Left ventricle myocardium inferior (tissue), 1 donor: ENCODE results near the gene CEACAM3. TPM values are rescaled to one million over a fixed set of nuclear protein-coding genes. Genes with fewer than 3 reads are reported as not detected.
A peak's percentile ranks its signal among the peaks of the same experiment; 100 is the strongest.
"Not testable (repeated sequence)": the region's sequence is repeated elsewhere in the genome, so short reads cannot be mapped to it uniquely, and the experiment has no call there.

Experiments
- DNase-seq: peaks from one replicate; pipeline ENCODE4 v3.0.0-alpha.2; 2020
- H3K27ac ChIP-seq: fragments of 200-600 bp; replicated peaks from 2 replicates; pipeline ENCODE4 v1.8.0; 2021
- H3K27me3 ChIP-seq: fragments of 200-600 bp; 2 replicates; pipeline ENCODE4 v1.8.0; 2021; ENCODE audit warnings: low read depth
- H3K36me3 ChIP-seq: fragments of 200-600 bp; 2 replicates; pipeline ENCODE4 v1.8.0; 2021
- H3K4me1 ChIP-seq: fragments of 200-600 bp; 2 replicates; pipeline ENCODE4 v1.8.0; 2021
- H3K4me3 ChIP-seq: fragments of 200-600 bp; 2 replicates; pipeline ENCODE4 v1.8.0; 2021; ENCODE audit warnings: mild to moderate bottlenecking, moderate library complexity
- H3K9me3 ChIP-seq: fragments of 200-600 bp; replicated peaks from 2 replicates; pipeline ENCODE4 v1.8.0; 2021
- intact Hi-C: fragments of 100-400 bp; cut with micrococcal nuclease; formaldehyde crosslinking; loops from one replicate; pipeline ENCODE4 v1.11.0; 2022
- long read RNA-seq: library from polyadenylated mRNA; unstranded; transcript quantifications from one replicate; pipeline ENCODE4 v2.0.0, GENCODE V29; 2021
- total RNA-seq: library from RNA; stranded (reverse); fragmentation: NEBNext Ultra II Directional; extraction: Animal tissue kit (Norgen Biotek cat#: 25700); gene quantifications from one replicate; pipeline ENCODE4 v1.2.1, GENCODE V29; 2021
- TF ChIP-seq, protein P1 (sequence below): fragments of 200-600 bp; IDR thresholded peaks from 2 replicates; pipeline ENCODE4 v1.8.0; 2021; ENCODE audit warnings: antibody characterized with exemption, mild to moderate bottlenecking, borderline replicate concordance
- donor health status: DM: no; HTN: yes; CAD: no; lungs with severe emphysema.

The CEACAM3 gene
- total RNA-seq, result not detected
- long read RNA-seq, result 0 reads

DNA sequence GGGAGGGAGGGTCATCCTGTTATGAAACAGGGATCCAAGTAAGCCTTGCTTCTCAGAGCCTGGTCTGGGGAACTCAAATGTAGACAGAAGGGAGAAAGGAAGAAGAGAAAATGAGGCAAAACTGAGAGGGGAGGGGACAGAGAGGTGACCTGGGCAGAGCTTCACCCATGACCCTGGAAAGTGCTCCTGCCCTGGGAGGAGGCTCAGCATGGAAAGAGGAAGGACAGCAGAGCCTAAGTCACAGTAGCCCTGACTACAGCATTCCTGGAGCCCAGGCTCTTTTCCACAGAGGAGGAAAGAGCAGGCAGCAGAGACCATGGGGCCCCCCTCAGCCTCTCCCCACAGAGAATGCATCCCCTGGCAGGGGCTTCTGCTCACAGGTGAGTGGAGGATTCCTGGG is at the start of gene CEACAM3:
Gene CEACAM3, plus strand, starts transcription at position 226 of the 400 bp plus-strand sequence. Its CDS starts 91 bp downstream, at position 317.
- TF ChIP-seq, protein P1, sequence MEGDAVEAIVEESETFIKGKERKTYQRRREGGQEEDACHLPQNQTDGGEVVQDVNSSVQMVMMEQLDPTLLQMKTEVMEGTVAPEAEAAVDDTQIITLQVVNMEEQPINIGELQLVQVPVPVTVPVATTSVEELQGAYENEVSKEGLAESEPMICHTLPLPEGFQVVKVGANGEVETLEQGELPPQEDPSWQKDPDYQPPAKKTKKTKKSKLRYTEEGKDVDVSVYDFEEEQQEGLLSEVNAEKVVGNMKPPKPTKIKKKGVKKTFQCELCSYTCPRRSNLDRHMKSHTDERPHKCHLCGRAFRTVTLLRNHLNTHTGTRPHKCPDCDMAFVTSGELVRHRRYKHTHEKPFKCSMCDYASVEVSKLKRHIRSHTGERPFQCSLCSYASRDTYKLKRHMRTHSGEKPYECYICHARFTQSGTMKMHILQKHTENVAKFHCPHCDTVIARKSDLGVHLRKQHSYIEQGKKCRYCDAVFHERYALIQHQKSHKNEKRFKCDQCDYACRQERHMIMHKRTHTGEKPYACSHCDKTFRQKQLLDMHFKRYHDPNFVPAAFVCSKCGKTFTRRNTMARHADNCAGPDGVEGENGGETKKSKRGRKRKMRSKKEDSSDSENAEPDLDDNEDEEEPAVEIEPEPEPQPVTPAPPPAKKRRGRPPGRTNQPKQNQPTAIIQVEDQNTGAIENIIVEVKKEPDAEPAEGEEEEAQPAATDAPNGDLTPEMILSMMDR, result no peak
- Histone ChIP-seq H3K4me1 (no peaks in the 10 kb centered on the region), H3K9me3 (no peaks in the 10 kb centered on the region), H3K27me3 (peaks cover 92% of the 10 kb centered on the region), H3K27ac (no peak within 1 kb of the TSS), H3K36me3 (no peaks in the 10 kb centered on the region), H3K4me3 (no peak within 1 kb of the TSS)
- no peak for DNase-seq
- intact Hi-C loops, result no loop called here

DNA sequence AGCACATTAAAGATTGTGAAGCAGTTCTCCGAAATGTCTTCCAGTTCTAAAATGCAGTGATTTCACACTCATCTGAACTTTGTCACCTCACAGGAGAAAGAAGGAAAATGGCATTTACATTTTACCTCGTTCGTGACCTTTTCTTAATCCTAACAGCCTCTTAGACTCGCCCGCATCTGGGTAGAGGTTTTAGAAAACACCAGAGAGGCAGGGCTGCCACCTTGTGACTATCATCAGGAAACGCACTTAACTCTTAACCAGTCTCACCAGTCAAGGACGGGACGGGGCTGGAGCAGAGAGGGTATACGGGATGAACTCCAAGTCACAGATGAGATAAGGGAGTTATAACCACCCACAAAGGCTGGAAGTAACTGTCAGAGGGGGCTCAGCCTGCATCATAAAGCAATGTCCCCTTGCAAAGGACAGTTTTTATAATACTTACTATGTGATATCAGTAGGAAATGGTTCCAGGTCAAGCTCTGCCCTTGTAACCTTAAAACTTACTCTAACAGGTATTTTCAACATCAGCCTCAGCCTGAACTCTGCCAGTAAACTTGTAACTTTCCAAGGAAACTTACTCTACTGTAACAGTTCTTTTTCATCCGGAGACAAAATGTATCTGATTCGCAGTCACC is 49.7 kb upstream of the CEACAM3 start:
- H3K27me3 ChIP-seq, result peaks cover 70% of the 10 kb centered on the region
- TF ChIP-seq, protein P1, result peak; percentile 54
- intact Hi-C loops, result no loop called here
- no peak overlapping the region for H3K27ac ChIP-seq
- H3K4me1 ChIP-seq, result peaks cover 4% of the 10 kb centered on the region
- no peak overlapping the region for H3K4me3 ChIP-seq
- no peaks in the 10 kb centered on the region for H3K36me3 ChIP-seq
- DNase-seq, result no peak
- no peaks in the 10 kb centered on the region for H3K9me3 ChIP-seq

- DNase-seq, result no peak
- TF ChIP-seq, protein P1, result no peak
- Histone ChIP-seq H3K36me3 (no peaks in the 10 kb centered on the region), H3K4me1 (peaks cover 4% of the 10 kb centered on the region), H3K27ac (no peak overlapping the region), H3K27me3 (peaks cover 67% of the 10 kb centered on the region), H3K9me3 (no peaks in the 10 kb centered on the region), H3K4me3 (no peak overlapping the region)
- intact Hi-C loops, result no loop called here
Measured at GRCh38 chr19:41748012-41748411, 48.4 kb upstream of the CEACAM3 start.

GRCh38 chr19:41750248-41751134 is 45.9 kb upstream of the CEACAM3 start:
- intact Hi-C loops, result not testable (repeated sequence)
- peaks cover 65% of the 10 kb centered on the region for H3K27me3 ChIP-seq

GRCh38 chr19:41753159-41753558 is 43.2 kb upstream of the CEACAM3 start:
- Histone ChIP-seq H3K9me3 (no peaks in the 10 kb centered on the region), H3K27me3 (peaks cover 53% of the 10 kb centered on the region), H3K4me3 (no peak overlapping the region), H3K36me3 (no peaks in the 10 kb centered on the region), H3K4me1 (peaks cover 4% of the 10 kb centered on the region), H3K27ac (no peak overlapping the region)
- TF ChIP-seq, protein P1, result peak; percentile 60
- DNase-seq, result peak; percentile 35
- intact Hi-C loops, result no loop called here

More at GRCh38 chr19:41750248-41751134, 45.9 kb upstream of the CEACAM3 start:
- not testable (repeated sequence) for H3K4me3 ChIP-seq, H3K4me1 ChIP-seq, H3K27ac ChIP-seq, DNase-seq, H3K36me3 ChIP-seq, H3K9me3 ChIP-seq
